GM23248 (cell line): Measurements from ENCODE around the gene SEC24B.

ENCODE experiments used
- EZH2 ChIP-seq: fragments of 200-600 bp; sonication (generic); IDR thresholded peaks from 2 replicates; pipeline ENCODE4 v1.6.1; 2018; ENCODE audit warnings: antibody characterized with exemption, mild to moderate bottlenecking; ENCODE audit not compliant: insufficient read depth, poor library complexity, severe bottlenecking
- EZH2phosphoT487 ChIP-seq: fragments of 200-600 bp; sonication (generic); IDR thresholded peaks from 2 replicates; pipeline ENCODE4 v1.6.1; 2018; ENCODE audit warnings: antibody characterized with exemption, moderate library complexity, mild to moderate bottlenecking, low read depth; ENCODE audit not compliant: insufficient read depth

GRCh38 chr4:109496875-109497274 is 63.3 kb downstream of the SEC24B start:
- TF ChIP-seq EZH2phosphoT487 (no peak), EZH2 (no peak)
